ENCODE measurements around the gene VAC14.

Gene VAC14

GRCh38 chr16:70725024-70725911, 75.7 kb downstream of the VAC14 start:
- no peak for DNase-seq (ENCODE audit: low read depth)

- DNase-seq (ENCODE audit: low read depth), result no peak
Observed at GRCh38 chr16:70724146-70725023, 76.6 kb downstream of the VAC14 start.

GRCh38 chr16:70723740-70724145, 77.2 kb downstream of the VAC14 start:
- no peak for DNase-seq (ENCODE audit: low read depth)

GRCh38 chr16:70721202-70721963, 79.6 kb downstream of the VAC14 start:
- no peak for DNase-seq (ENCODE audit: low read depth)

GRCh38 chr16:70720425-70721201, 80.3 kb downstream of the VAC14 start:
- no peak for DNase-seq (ENCODE audit: low read depth)

GRCh38 chr16:70717065-70717464, 83.9 kb downstream of the VAC14 start:
- DNase-seq (ENCODE audit: low read depth), result no peak

- no peak for DNase-seq (ENCODE audit: low read depth)
Observed at GRCh38 chr16:70715860-70716357, 85.0 kb downstream of the VAC14 start.

- no peak for DNase-seq (ENCODE audit: low read depth)
Observed at GRCh38 chr16:70715055-70715858, 85.7 kb downstream of the VAC14 start.

GRCh38 chr16:70714581-70715054, 86.3 kb downstream of the VAC14 start:
- no peak for DNase-seq (ENCODE audit: low read depth)

- DNase-seq (ENCODE audit: low read depth), result no peak
Observed at GRCh38 chr16:70713824-70714223, 87.1 kb downstream of the VAC14 start.

GRCh38 chr16:70713342-70713741, 87.6 kb downstream of the VAC14 start:
- DNase-seq (ENCODE audit: low read depth), result no peak

- DNase-seq (ENCODE audit: low read depth), result no peak
Observed at GRCh38 chr16:70712942-70713341, 88.0 kb downstream of the VAC14 start.

GRCh38 chr16:70712359-70712758, 88.6 kb downstream of the VAC14 start:
- DNase-seq (ENCODE audit: low read depth), result no peak

- DNase-seq (ENCODE audit: low read depth), result no peak
Observed at GRCh38 chr16:70711211-70712031, 89.5 kb downstream of the VAC14 start.

GRCh38 chr16:70710422-70711210, 90.3 kb downstream of the VAC14 start:
- no peak for DNase-seq (ENCODE audit: low read depth)

GRCh38 chr16:70709942-70710341, 91.0 kb downstream of the VAC14 start:
- DNase-seq (ENCODE audit: low read depth), result no peak

- DNase-seq (ENCODE audit: low read depth), result no peak
Observed at GRCh38 chr16:70709457-70709856, 91.5 kb downstream of the VAC14 start.
